Fibroblast of skin of left biceps (primary cell): ENCODE data around the gene ZEB1.
A peak's percentile ranks its signal among the peaks of the same experiment; 100 is the strongest.
"Not testable (repeated sequence)": the region's sequence is repeated elsewhere in the genome, so short reads cannot be mapped to it uniquely, and the experiment has no call there.

ENCODE experiments used
- DNase-seq, 2 experiments: peaks; one replicate each; pipeline ENCODE4 v3.0.0-alpha.2; 2013; ENCODE audit warnings: low read depth in 2 of 2

ZEB1 gene

DNA sequence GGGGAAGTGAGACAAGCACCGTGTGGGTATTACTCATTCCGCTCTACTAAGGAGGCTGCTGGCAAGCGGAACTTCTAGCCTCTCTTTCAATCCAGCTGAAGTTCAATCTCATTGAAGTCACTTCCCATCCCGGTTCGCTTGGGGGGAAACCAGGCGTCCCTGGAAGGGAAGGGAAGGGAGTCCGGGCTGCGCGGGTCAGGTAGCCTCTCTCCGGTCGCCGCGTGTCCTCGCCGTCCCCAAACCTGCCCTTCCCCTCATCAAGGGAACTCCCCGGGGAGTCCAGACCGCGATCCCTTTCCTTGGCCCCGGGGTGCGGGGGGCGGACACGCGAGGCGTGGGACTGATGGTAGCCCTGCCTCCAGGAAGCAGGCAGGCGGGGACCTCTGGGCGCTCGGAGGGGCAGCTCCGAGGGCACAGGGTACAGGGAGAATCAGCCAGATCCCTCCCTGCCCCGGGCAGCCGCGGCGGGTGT is 598 bp upstream of the ZEB1 start:
- DNase-seq: no peak

- DNase-seq: no peak
These were observed 860 bp downstream of the ZEB1 start for GRCh38 chr10:31319602-31320549.

GRCh38 chr10:31320550-31321211 is 1.7 kb downstream of the ZEB1 start:
- DNase-seq: no peak

DNA sequence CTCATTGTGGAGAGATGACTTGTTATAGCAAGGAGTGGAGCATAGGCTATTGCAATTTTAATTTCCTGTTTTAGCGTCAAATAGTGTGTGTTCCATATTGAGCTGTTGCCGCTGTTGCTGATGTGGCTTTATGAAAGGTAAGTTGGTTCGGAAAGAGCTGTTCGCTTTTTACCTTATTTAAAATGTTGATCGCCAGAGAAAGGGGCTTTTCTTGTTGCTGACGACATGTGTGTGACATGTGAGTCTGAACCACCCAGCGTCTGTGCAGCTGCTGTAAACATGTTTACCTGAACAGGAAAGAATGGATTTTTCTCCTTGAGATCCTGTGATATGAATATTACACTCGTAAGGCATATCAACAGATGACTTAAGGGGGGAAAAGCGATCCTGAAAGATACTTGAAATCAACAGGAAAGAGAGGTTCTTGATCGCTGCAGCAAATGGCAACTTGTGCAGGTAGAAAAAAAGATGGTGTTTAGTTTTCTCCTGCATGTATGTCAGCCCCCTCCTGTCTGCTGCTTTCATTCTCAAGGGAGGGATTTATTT is 2.5 kb downstream of the ZEB1 start:
- DNase-seq: no peak

GRCh38 chr10:31322647-31323046 is 3.6 kb downstream of the ZEB1 start:
- no peak for DNase-seq

GRCh38 chr10:31340343-31340742 is 21.3 kb downstream of the ZEB1 start:
- no peak for DNase-seq

- DNase-seq: no peak
These were observed 22.5 kb downstream of the ZEB1 start for GRCh38 chr10:31341552-31341951.

DNA sequence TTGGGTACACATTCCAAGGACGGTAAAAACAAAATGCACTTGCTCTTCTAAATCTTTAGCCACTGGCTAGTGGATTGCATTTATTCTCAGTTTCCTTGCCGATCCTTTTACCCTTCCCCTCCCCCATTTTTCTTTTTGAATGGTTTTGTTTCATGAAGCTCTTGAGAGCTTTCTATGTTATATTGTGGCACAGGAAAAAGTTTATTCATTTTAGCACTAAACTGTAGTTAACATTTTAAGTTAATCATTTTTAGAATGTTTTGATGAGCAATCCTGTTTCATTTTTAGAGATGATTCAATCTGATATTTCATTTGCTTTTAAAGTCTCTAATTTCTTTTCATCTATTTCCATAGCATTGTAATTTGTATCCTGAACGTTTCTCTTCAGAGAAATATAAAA is 24.0 kb downstream of the ZEB1 start:
- no peak for DNase-seq

DNA sequence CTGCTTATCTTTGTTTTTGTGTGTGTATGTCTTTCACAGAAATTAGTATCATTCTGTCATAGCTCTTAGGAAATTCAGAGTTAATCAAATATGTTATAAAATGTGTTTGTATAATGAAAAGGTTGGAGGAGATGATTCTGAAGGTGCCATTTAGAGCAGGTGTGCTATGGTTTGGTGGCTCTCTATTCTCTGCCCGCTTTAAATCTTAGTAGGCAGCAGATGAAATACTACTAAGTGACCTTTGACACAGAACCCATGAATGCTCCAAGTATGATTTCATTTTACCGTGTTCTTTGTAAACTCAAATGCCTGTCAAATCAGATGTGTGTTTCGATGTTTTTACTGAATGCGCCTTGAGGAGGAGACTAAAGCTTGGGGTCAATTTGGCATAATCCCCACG is 24.5 kb downstream of the ZEB1 start:
- no peak for DNase-seq

DNA sequence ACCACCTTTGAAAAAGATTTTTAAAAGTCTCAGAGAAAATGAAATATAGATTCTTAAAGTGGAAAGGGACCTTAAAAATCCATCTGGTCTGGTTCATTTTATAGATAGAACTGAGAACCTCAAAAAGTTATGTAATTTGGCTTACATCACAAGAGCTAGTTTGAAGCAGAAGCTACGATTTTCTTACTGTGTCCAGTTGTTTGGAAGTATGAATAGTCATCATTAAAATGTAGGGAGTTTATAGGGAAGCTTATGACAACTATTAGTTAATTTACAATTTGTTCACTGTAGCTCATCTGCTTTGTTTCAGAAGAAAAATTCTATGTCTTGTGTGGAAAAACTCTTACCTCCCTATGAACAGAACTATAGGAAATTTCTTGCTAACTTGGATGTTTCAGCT is 26.9 kb downstream of the ZEB1 start:
- no peak for DNase-seq

GRCh38 chr10:31346953-31347352 is 27.9 kb downstream of the ZEB1 start:
- no peak for DNase-seq

DNA sequence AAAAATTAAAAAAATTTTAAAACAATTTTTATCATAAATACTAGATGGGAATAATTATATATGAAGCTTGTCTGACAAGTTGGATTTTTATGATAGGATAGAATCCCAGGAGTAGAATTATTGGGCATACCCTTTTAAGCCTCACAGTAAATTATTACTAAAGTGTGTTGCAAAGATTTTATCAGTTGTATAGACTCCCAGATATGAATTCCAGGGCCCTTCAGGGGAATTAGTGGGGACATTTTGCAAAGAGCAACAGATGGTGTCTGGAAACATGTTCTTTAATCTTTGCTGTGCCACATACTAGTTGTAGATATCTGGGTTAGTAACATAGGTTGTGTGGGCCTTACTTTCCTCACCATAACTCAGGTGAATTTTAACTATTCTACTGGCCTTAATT is 28.7 kb downstream of the ZEB1 start:
- DNase-seq: no peak

DNA sequence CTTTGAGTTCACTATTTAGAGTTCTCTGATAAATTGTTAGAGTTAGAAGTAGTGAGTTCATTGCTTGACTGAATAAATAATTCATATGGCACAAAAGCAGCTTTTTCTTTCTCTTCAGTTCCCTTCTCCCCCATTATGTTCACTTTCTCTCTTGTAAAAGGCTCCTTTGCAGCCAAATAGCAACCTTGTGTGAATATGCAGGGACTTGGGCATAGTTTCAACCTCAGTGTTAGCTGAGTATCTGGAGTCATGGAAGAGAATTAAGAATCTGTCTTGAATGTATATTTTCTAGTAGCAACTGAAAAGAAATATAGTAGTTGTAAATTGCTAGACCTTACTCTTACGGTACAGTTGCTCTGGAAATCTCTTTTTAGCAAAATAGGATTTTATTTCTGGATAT is 31.9 kb downstream of the ZEB1 start:
- no peak for DNase-seq

DNA sequence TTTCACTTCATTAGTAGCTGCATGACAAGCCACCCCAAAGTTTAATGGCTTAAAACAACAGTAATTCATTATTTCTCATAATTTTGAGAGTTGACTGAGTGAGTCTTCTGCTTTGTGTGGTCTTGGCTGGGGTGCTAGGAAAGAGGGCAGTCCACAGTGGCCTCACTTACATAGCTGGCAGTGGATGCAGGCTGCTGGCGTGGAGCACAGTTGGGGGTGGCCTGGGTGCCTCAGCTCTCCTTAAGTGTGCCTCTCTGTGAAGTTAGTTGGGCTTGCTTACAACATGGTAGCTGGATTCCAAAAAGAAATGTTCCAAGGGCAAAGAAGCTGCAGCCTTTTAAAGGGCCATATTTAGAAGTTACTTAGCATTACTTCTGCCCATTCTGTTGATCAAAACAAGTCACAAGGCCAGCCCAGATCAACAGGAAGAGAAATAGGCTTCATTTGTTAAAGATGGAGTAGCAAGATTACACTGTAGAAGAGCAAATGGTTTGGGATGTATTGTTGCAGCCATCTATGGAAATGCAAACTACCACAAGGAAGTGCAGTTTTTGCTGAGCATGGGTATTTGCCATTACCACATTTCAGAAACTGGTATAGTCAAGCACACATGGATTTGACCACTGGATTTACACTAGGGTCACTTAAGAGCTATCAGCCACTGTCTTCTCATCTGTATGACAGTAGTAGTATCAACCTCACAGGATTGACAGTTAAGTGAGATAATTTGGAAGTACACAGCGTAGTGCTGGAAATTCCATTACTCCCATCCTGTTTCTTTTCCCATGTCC is 33.6 kb downstream of the ZEB1 start:
- DNase-seq: no peak

GRCh38 chr10:31353574-31353973 is 34.6 kb downstream of the ZEB1 start:
- peak; percentile 12 to 20 for DNase-seq

DNA sequence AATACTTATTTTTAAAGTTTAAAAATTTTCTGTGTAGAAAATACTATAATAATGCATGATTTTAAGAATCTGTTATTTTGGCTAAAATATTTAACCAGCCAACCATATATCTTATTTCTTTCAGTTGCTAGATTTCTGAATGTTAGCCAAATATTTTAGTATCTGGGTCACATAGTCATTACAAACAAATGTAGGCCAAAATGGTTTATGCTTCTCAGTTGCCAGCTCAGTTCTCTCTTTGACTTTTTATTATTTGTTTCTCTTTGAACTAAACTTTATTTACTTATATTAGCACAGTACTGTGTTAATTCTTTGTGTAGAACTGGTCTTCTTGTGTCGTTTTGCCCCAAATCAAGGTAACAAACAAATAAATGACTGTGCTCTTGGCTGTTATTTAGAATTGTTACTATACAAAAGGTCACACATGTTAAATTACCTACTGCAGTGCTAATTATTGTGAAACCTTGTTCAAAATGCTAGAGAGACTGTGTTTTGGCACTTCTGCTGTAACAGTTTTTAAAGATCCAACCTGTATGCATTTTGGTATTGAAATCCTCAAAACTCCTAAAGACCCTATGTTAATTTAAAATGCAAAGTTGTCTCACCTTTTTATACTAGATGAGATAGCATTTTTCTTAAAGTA is 39.8 kb downstream of the ZEB1 start:
- peak; percentile 17 to 21 for DNase-seq

GRCh38 chr10:31359979-31360378 is 41.0 kb downstream of the ZEB1 start:
- no peak for DNase-seq

- not testable (repeated sequence) for DNase-seq
These were observed 42.5 kb downstream of the ZEB1 start for GRCh38 chr10:31361475-31361874.

- no peak for DNase-seq
These were observed 43.1 kb downstream of the ZEB1 start for GRCh38 chr10:31362023-31362641.

DNA sequence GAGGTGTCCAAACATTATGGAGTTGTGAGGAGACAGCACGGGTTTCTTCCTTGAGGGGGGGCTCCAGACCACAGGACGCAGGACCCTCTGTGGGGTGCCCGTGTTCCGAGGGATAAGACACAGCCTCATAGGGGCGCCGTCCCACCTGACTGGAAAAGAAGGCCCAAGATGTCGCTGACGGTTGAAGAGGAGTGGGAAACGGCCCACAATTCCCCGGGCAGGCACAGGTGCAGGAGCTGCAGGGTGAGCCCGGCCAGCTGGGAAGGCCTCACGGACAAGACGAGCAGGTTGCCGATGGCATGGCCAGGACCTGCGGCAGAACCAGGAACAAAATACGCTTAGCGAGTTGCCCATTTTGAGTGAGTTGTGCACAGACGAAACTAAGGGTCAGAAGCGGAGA is 44.7 kb downstream of the ZEB1 start:
- not testable (repeated sequence) for DNase-seq

DNA sequence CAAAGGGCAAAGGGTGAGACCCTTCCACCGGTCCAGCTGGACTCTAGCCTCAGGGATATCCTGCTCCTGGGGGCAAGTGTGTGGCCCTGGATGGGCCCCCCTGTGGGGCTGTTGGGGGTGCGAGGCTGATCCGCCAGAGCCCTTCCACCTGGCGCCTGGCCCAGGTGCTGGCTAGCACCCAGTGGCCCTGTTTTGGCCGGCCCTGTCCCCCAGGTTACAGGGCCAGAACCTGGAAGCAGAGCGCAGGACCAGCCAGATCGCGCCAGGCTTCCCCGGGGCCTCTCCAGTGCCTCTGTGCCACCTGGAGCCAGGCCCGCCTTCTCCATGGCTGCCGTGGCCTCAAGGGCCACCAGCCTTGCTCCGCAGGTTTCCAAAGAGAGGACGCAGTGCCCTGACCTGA is 45.2 kb downstream of the ZEB1 start:
- not testable (repeated sequence) for DNase-seq
